Transverse colon (tissue), 3 donors: ENCODE measurements around the gene ODF2L.

Experiments used
- POLR2A ChIP-seq: fragments of 450-650 bp; IDR thresholded peaks from one replicate; pipeline ENCODE4 v1.6.1; 2016; ENCODE audit warnings: antibody characterized with exemption, mild to moderate bottlenecking, moderate library complexity
- TF ChIP-seq, protein P1 (sequence below), 5 experiments: fragments of 200-600 bp in 3 of 5; fragments of 450-650 bp in 2 of 5; sonication (generic) in 3 of 5; IDR thresholded peaks; 1 replicate in 2 of 5; 2 replicates in 3 of 5; pipeline ENCODE4 v1.5.1; 2016 to 2017; ENCODE audit warnings: antibody characterized with exemption in 5 of 5, inconsistent platforms in 3 of 5, mild to moderate bottlenecking in 2 of 5, moderate library complexity in 1 of 5

DNA sequence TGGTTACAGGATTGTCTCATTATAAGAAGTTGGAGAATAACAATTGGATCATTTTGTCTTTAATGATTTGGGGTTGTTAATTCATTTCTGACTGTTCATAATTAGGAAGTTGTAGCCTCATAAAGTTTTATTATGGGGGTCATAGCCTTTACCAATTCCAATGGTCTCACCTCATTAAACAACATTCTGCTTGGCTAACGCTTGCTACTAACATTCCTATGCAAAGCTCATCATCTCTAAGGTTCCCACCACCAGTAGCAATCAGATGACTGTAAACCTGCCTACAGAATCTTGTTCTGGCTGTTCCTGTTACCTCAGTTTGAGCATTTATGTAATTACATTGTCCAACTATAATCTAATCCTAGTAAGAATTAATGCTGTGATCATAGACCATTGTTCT is 60.2 kb downstream of the ODF2L start:
- no peak for TF ChIP-seq POLR2A
- TF ChIP-seq, protein P1, sequence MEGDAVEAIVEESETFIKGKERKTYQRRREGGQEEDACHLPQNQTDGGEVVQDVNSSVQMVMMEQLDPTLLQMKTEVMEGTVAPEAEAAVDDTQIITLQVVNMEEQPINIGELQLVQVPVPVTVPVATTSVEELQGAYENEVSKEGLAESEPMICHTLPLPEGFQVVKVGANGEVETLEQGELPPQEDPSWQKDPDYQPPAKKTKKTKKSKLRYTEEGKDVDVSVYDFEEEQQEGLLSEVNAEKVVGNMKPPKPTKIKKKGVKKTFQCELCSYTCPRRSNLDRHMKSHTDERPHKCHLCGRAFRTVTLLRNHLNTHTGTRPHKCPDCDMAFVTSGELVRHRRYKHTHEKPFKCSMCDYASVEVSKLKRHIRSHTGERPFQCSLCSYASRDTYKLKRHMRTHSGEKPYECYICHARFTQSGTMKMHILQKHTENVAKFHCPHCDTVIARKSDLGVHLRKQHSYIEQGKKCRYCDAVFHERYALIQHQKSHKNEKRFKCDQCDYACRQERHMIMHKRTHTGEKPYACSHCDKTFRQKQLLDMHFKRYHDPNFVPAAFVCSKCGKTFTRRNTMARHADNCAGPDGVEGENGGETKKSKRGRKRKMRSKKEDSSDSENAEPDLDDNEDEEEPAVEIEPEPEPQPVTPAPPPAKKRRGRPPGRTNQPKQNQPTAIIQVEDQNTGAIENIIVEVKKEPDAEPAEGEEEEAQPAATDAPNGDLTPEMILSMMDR (IDR thresholded peaks at IDR 0.05): no peak
